ENCODE measurements around the gene KATNAL1. TPM values are rescaled to one million over a fixed set of nuclear protein-coding genes. Genes with fewer than 3 reads are reported as not detected.

Gene KATNAL1
- 10.8 and 13.0 TPM in 2 replicates for total RNA-seq

- DNase-seq (ENCODE audit: low spot score): no peak
- Mint-ChIP-seq H3K9me3 (no peaks in the 10 kb centered on the region), H3K27ac (peak within 1 kb of the TSS; percentile 80), H3K27me3 (ENCODE audit: low read depth) (no peaks in the 10 kb centered on the region), H3K4me1 (ENCODE audit: low read depth) (peaks cover 38% of the 10 kb centered on the region), H3K4me3 (ENCODE audit: low read depth) (peak within 1 kb of the TSS; percentile 86), H3K36me3 (ENCODE audit: low read depth) (no peaks in the 10 kb centered on the region)
- intact Hi-C loops (cut with micrococcal nuclease): loop anchor here (2.0 to 10.0 kb wide), 9 partner anchors 55 to 550 kb away; partner anchors contain the start of genes HMGB1, UBE2L5 and USPL1
Observed at GRCh38 chr13:30307194-30307970, at the start of gene KATNAL1. KATNAL1 (minus strand) TSS chr13:30307551; CDS start chr13:30283777, 23,774 bp downstream.

DNA sequence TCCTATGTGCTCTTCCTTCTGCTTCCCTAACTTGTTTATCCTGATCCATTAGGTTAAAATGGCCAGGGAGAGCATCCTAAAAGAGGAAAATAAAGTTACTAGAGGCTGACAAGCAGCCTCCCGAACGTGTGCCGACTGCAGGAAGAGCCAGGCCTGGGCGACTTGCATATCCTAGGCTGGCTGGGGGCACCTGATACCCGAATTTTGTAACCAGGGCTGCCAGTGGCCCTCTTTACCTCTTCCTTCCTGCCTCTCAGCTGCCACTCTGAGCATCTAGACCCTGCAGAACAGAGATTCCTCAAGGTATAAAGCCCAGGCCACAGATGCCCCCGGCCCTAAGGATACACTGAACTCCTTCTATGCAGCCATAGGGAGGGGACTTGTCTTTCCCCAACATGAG, 48.5 kb upstream of the KATNAL1 start:
- peaks cover 54% of the 10 kb centered on the region for H3K36me3 Mint-ChIP-seq (ENCODE audit: low read depth)

DNA sequence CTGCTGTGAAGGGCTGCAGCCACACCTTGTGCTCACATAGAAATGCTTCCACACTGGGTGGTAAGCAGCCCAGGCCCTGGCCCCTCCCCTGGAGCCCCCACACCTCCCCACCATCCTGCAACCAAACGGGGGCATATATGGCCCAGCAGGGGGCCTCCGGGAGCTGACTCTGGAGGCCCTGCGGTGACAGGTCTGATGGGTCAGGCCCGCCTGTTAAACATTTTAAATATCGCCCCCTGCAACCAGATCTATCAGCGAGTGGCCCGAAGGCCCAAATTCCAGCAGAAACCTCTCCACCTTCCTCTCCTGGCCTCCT, 48.0 kb upstream of the KATNAL1 start:
- peaks cover 51% of the 10 kb centered on the region for H3K36me3 Mint-ChIP-seq (ENCODE audit: low read depth)
- intact Hi-C loops (cut with micrococcal nuclease): no loop called here
- no peak overlapping the region for H3K27ac Mint-ChIP-seq

More for the DNA sequence above, 48.5 kb upstream of the KATNAL1 start:
- Mint-ChIP-seq H3K27ac (no peak overlapping the region), H3K4me1 (ENCODE audit: low read depth) (peaks cover 10% of the 10 kb centered on the region), H3K9me3 (peaks cover 12% of the 10 kb centered on the region), H3K27me3 (ENCODE audit: low read depth) (no peaks in the 10 kb centered on the region), H3K4me3 (ENCODE audit: low read depth) (no peak overlapping the region)
- no peak for DNase-seq (ENCODE audit: low spot score)
- intact Hi-C loops (cut with micrococcal nuclease): no loop called here

GRCh38 chr13:30354493-30355383, 47.4 kb upstream of the KATNAL1 start:
- Mint-ChIP-seq H3K4me1 (ENCODE audit: low read depth) (peaks cover 10% of the 10 kb centered on the region), H3K9me3 (peaks cover 12% of the 10 kb centered on the region), H3K4me3 (ENCODE audit: low read depth) (no peak overlapping the region), H3K27me3 (ENCODE audit: low read depth) (no peaks in the 10 kb centered on the region), H3K36me3 (ENCODE audit: low read depth) (peaks cover 51% of the 10 kb centered on the region), H3K27ac (no peak overlapping the region)
- no peak for DNase-seq (ENCODE audit: low spot score)
- intact Hi-C loops (cut with micrococcal nuclease): no loop called here

More for the DNA sequence above, 48.0 kb upstream of the KATNAL1 start:
- Mint-ChIP-seq H3K4me3 (ENCODE audit: low read depth) (no peak overlapping the region), H3K27me3 (ENCODE audit: low read depth) (no peaks in the 10 kb centered on the region), H3K9me3 (peaks cover 12% of the 10 kb centered on the region), H3K4me1 (ENCODE audit: low read depth) (peaks cover 10% of the 10 kb centered on the region)
- DNase-seq (ENCODE audit: low spot score): no peak

- Mint-ChIP-seq H3K9me3 (peaks cover 12% of the 10 kb centered on the region), H3K27me3 (ENCODE audit: low read depth) (no peaks in the 10 kb centered on the region), H3K4me3 (ENCODE audit: low read depth) (no peak overlapping the region), H3K4me1 (ENCODE audit: low read depth) (peaks cover 10% of the 10 kb centered on the region), H3K36me3 (ENCODE audit: low read depth) (peaks cover 52% of the 10 kb centered on the region), H3K27ac (no peak overlapping the region)
- no peak for DNase-seq (ENCODE audit: low spot score)
- intact Hi-C loops (cut with micrococcal nuclease): no loop called here
Observed at GRCh38 chr13:30353471-30354215, 46.3 kb upstream of the KATNAL1 start.

DNA sequence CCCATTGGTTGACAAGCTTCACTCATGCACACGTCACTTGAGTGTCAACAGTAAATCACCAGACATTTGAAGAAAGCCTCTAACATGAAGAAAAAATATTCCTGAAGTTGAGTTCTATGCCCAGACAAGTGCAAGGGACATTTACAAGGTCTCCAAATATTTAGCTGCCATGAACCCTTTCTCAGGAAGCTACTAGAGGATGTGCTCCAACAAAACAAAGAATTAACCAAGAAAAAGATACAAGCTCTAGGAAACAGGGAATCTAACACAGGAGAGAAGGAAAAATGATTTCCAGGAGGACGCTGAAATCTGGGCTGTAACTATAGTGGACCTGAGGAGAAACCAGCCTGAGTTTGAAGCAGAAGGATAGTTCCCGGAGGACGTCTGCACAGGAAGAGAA, 45.7 kb upstream of the KATNAL1 start:
- H3K4me3 Mint-ChIP-seq (ENCODE audit: low read depth): no peak overlapping the region
- intact Hi-C loops (cut with micrococcal nuclease): no loop called here
- no peak for DNase-seq (ENCODE audit: low spot score)
- no peak overlapping the region for H3K27ac Mint-ChIP-seq
- H3K36me3 Mint-ChIP-seq (ENCODE audit: low read depth): peaks cover 52% of the 10 kb centered on the region
- peaks cover 12% of the 10 kb centered on the region for H3K4me1 Mint-ChIP-seq (ENCODE audit: low read depth)
- no peaks in the 10 kb centered on the region for H3K27me3 Mint-ChIP-seq (ENCODE audit: low read depth)
- H3K9me3 Mint-ChIP-seq: peaks cover 12% of the 10 kb centered on the region

DNA sequence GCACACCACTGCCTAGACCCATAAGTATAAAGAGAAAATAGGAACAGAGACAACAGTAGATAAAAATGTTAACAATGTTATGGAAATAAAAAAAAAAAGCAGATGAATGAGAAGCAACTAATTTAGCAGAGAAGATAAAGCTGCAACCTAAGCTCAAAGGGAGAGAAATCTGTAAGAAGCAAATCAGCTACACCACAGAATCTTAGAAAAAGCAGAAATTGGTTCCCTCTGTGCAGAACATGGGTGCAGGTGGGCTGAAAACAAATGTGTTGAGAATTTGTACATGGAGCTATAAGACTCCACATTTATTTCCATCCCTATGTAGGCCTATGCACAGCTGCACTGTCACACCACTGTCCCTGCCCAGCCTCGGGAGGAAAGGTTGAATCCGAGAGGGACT, 44.8 kb upstream of the KATNAL1 start:
- H3K27me3 Mint-ChIP-seq (ENCODE audit: low read depth): no peaks in the 10 kb centered on the region
- H3K9me3 Mint-ChIP-seq: peaks cover 12% of the 10 kb centered on the region
- H3K4me1 Mint-ChIP-seq (ENCODE audit: low read depth): peaks cover 17% of the 10 kb centered on the region
- H3K4me3 Mint-ChIP-seq (ENCODE audit: low read depth): no peak overlapping the region
- peaks cover 53% of the 10 kb centered on the region for H3K36me3 Mint-ChIP-seq (ENCODE audit: low read depth)
- no peak overlapping the region for H3K27ac Mint-ChIP-seq
- intact Hi-C loops (cut with micrococcal nuclease): no loop called here
- no peak for DNase-seq (ENCODE audit: low spot score)

DNA sequence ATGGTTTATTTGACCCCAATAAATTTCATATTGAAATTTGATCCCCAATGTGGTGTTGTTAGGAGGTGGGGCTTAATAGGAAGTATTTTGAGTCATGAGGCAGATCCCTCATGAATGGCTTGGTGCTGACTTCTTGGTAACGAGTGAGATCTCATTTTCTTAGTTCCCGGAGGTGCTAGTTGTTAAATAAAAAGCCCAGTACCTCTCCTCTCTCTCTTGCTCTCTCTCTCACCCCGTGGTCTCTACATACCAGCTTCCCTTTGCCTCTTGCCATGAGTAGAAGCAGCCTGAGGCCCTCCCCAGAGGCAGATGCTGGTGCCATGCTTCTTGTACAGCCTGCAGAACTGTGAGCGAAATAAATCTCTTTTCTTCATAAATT, 39.4 kb upstream of the KATNAL1 start:
- peaks cover 58% of the 10 kb centered on the region for H3K36me3 Mint-ChIP-seq (ENCODE audit: low read depth)

DNA sequence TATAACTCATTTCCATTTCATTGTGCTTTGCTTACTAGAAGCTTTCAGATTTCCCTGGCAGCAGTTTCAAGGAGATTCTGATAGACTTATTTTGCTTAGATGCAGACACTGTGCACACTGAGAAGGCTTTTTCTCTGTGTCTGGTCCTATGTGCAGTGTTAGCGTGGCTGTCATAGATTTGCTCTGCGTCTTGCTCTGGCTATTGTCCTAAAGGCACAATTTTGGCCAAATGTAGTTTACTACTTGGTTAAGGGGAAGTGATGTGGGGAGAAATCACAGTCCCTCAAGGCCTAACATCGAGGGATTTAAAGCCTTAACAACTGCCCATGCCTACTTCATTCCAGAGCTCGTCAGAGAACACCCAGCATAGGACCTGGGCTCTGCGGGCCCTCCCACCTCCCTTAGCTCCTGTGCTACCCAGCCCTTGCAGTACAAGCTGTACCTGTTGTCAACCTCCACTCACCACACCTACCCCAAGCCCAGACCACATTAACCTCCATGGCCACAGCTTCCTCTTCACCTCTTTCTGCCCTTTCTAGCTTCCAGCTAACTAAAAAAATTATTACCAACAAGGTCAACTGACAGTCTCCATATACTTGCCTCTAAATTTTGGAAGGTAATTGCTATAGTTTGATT, 38.9 kb upstream of the KATNAL1 start:
- H3K36me3 Mint-ChIP-seq (ENCODE audit: low read depth): peaks cover 57% of the 10 kb centered on the region
- peak overlapping the region; percentile 1 for H3K4me3 Mint-ChIP-seq (ENCODE audit: low read depth)
- peaks cover 36% of the 10 kb centered on the region for H3K4me1 Mint-ChIP-seq (ENCODE audit: low read depth)
- no peaks in the 10 kb centered on the region for H3K27me3 Mint-ChIP-seq (ENCODE audit: low read depth)
- H3K9me3 Mint-ChIP-seq: no peaks in the 10 kb centered on the region
- DNase-seq (ENCODE audit: low spot score): peak; percentile 73
- intact Hi-C loops (cut with micrococcal nuclease): loop anchor here (2.0 kb wide), 1 partner anchor 31 kb away; no protein-coding TSS in a partner anchor
- H3K27ac Mint-ChIP-seq: peak overlapping the region; percentile 26

More for the DNA sequence above, 39.4 kb upstream of the KATNAL1 start:
- H3K4me3 Mint-ChIP-seq (ENCODE audit: low read depth): peak overlapping the region; percentile 34
- H3K27ac Mint-ChIP-seq: peak overlapping the region; percentile 26
- H3K4me1 Mint-ChIP-seq (ENCODE audit: low read depth): peaks cover 36% of the 10 kb centered on the region
- H3K9me3 Mint-ChIP-seq: no peaks in the 10 kb centered on the region
- H3K27me3 Mint-ChIP-seq (ENCODE audit: low read depth): no peaks in the 10 kb centered on the region
- DNase-seq (ENCODE audit: low spot score): no peak
- intact Hi-C loops (cut with micrococcal nuclease): loop anchor here (2.0 kb wide), 1 partner anchor 30 kb away; no protein-coding TSS in a partner anchor

GRCh38 chr13:30345426-30346100, 38.2 kb upstream of the KATNAL1 start:
- Mint-ChIP-seq H3K36me3 (ENCODE audit: low read depth) (peaks cover 62% of the 10 kb centered on the region), H3K27me3 (ENCODE audit: low read depth) (no peaks in the 10 kb centered on the region), H3K9me3 (no peaks in the 10 kb centered on the region), H3K27ac (no peak overlapping the region), H3K4me1 (ENCODE audit: low read depth) (peaks cover 36% of the 10 kb centered on the region), H3K4me3 (ENCODE audit: low read depth) (no peak overlapping the region)
- DNase-seq (ENCODE audit: low spot score): no peak
- intact Hi-C loops (cut with micrococcal nuclease): loop anchor here (2.0 kb wide), 1 partner anchor 31 kb away; no protein-coding TSS in a partner anchor

DNA sequence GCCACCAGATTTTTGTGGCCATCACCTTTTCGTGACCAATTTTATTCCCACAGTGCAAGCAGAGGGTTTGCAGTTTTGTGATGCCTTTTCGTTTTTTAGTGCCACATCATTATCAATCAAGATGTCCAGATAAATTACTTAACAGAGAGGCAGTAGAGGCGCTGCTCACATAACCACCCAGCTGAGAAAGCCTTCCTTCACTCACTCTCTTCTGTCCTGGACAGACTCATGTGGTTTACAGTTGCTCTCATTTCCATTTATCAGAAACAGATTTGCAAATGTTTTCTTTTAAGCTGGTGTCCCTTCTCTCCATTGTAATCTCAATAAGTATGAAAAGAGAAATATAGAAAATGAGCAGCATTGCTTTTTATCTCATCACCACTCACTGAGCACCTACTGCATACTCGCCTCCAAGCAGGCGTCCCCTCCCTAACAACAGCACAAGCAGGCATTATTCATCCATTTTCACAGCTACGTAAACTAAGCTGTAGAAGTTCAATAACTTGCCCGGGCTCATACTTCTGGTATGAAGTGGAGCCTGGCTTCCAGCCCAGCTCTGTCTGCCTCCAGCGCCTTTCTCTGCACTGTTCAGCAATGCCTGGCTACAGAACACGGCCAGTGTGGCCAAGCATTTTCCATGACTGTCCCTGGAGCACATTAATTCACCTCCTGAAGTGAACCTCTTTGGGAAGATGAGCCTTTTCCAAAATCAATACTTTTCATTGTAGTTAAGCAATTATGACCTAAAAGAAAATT, 34.6 kb upstream of the KATNAL1 start:
- Mint-ChIP-seq H3K36me3 (ENCODE audit: low read depth) (peaks cover 56% of the 10 kb centered on the region), H3K9me3 (no peaks in the 10 kb centered on the region), H3K4me1 (ENCODE audit: low read depth) (peaks cover 36% of the 10 kb centered on the region), H3K4me3 (ENCODE audit: low read depth) (no peak overlapping the region), H3K27me3 (ENCODE audit: low read depth) (no peaks in the 10 kb centered on the region), H3K27ac (no peak overlapping the region)
- intact Hi-C loops (cut with micrococcal nuclease): no loop called here
- no peak for DNase-seq (ENCODE audit: low spot score)

Data from activated T-helper 2 cell treated with anti-CD3 and anti-CD28 coated beads, Interferon-gamma antibody, Interleukin-2, Interleukin-4, amounts not matched to agents 10 μg/mL and 5 μg/mL and 100 μg/mL, durations not matched to agents 14 hours and 24 hours and 36 hours (primary cell).